Prostate gland (tissue), 2 donors: ENCODE results near the gene TSPAN3.

ENCODE experiments used
- POLR2A ChIP-seq: fragments of 450-650 bp; IDR thresholded peaks from one replicate; pipeline ENCODE4 v1.6.1; 2016; ENCODE audit warnings: antibody characterized with exemption, mild to moderate bottlenecking
- TF ChIP-seq, protein P1 (sequence below), 4 experiments: fragments of 200-600 bp in 2 of 4; fragments of 450-650 bp in 2 of 4; sonication (generic) in 2 of 4; IDR thresholded peaks; 1 replicate in 3 of 4; 2 replicates in 1 of 4; pipeline ENCODE4 v1.5.1; 2016 to 2019; ENCODE audit warnings: antibody characterized with exemption in 4 of 4, mild to moderate bottlenecking in 2 of 4, moderate library complexity in 2 of 4

DNA sequence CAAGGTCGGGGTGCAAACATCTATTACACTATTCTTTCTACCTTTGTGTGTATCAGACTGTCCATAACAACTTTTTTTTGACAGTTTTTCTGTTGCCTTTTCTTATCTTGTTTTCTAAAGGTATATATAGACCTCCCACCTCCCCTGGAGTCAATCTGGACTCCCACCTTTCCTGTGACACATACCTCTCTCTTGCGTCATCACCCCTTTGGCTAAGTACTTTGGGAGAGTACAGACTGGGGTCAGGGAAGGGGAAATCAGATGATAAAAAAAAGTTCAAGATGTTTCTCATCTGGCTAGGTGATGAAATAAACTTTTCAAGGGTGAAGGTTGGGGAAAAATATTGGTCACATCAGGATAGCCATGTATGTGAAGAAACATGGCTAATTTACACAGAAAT, 17.2 kb downstream of the TSPAN3 start:
- TF ChIP-seq, protein P1, sequence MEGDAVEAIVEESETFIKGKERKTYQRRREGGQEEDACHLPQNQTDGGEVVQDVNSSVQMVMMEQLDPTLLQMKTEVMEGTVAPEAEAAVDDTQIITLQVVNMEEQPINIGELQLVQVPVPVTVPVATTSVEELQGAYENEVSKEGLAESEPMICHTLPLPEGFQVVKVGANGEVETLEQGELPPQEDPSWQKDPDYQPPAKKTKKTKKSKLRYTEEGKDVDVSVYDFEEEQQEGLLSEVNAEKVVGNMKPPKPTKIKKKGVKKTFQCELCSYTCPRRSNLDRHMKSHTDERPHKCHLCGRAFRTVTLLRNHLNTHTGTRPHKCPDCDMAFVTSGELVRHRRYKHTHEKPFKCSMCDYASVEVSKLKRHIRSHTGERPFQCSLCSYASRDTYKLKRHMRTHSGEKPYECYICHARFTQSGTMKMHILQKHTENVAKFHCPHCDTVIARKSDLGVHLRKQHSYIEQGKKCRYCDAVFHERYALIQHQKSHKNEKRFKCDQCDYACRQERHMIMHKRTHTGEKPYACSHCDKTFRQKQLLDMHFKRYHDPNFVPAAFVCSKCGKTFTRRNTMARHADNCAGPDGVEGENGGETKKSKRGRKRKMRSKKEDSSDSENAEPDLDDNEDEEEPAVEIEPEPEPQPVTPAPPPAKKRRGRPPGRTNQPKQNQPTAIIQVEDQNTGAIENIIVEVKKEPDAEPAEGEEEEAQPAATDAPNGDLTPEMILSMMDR (IDR thresholded peaks at IDR 0.05) = no peak
- TF ChIP-seq POLR2A = no peak
